Measurements from ENCODE around the gene WASHC4.
A peak's percentile ranks its signal among the peaks of the same experiment; 100 is the strongest.

The WASHC4 gene

DNA sequence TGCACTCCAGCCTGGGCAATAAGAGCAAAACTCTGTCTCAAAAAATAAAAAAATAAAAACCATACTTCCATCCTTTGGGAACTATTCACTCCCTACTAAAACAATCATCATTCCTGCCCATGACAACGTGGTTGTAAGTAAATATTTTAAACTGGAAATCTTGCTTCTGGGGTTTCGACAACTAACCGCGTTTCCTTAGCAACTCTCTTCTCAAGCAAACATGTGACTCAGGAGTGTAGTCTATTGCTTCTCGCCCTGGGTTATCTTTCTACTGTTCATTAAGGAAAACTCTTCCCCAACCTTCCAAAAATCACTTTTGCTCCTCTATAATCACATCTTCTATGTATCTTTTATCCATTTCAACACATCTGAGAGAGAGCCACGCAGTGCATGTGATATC, 106.6 kb downstream of the WASHC4 start:
- Histone ChIP-seq H3K4me3 (ENCODE audit: low read depth in 1 of 2, low read length in 2 of 2) (no peak overlapping the region), H3K9me3 (ENCODE audit: control insufficient read depth in 1 of 2, low read length in 2 of 2) (no peaks in the 10 kb centered on the region), H3K4me1 (ENCODE audit: control insufficient read depth in 1 of 2, insufficient read depth in 2 of 2, low read length in 2 of 2) (peaks cover 0 to 4% of the 10 kb centered on the region in 2 donors), H3K27me3 (ENCODE audit: low read depth, low read length) (no peaks in the 10 kb centered on the region), H3K27ac (ENCODE audit: low read length) (peak overlapping the region; percentile 41), H3K36me3 (ENCODE audit: control insufficient read depth in 1 of 2, insufficient read depth in 2 of 2, low read length in 2 of 2) (peaks cover 27 to 55% of the 10 kb centered on the region in 2 donors)

DNA sequence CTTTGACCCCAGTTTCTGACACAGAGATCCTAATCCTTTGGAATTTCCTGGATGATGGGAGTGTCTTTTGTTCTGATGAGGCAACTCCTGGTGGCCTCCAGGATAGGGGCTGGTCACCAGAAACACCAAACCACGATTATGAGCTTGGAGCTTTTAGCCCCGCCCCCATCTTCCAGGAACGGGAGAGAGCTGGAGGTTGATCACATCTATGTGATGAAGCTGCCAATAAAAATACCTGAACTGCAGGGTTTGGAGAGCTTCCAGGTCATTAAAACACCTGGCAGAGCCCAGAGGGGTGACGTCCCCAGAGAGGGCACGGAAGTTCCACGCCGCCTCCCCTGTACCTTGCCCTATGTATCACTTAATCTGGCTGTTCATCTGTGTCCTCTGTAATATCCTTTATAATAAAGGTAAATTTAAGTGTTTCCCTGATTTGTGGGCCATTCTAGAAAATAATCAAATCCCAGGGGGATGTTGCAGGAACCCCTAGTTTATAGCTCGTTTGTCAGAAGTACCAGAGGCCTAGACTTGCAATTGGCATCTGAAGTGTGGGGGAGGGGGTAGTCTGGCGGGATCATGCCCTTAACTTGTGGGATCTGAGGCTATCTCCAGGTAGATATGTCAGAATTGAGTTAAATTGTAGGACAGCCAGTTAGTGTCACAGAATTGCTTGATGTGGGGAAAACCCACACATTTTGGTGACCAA, 107.3 kb downstream of the WASHC4 start:
- Histone ChIP-seq H3K4me1 (ENCODE audit: control insufficient read depth in 1 of 2, insufficient read depth in 2 of 2, low read length in 2 of 2) (peaks cover 3 to 8% of the 10 kb centered on the region in 2 donors), H3K36me3 (ENCODE audit: control insufficient read depth in 1 of 2, insufficient read depth in 2 of 2, low read length in 2 of 2) (peaks cover 27 to 55% of the 10 kb centered on the region in 2 donors), H3K27me3 (ENCODE audit: low read depth, low read length) (no peaks in the 10 kb centered on the region), H3K27ac (ENCODE audit: low read length) (peak overlapping the region; percentile 39), H3K9me3 (ENCODE audit: control insufficient read depth in 1 of 2, low read length in 2 of 2) (no peaks in the 10 kb centered on the region), H3K4me3 (ENCODE audit: low read depth in 1 of 2, low read length in 2 of 2) (no peak overlapping the region)

DNA sequence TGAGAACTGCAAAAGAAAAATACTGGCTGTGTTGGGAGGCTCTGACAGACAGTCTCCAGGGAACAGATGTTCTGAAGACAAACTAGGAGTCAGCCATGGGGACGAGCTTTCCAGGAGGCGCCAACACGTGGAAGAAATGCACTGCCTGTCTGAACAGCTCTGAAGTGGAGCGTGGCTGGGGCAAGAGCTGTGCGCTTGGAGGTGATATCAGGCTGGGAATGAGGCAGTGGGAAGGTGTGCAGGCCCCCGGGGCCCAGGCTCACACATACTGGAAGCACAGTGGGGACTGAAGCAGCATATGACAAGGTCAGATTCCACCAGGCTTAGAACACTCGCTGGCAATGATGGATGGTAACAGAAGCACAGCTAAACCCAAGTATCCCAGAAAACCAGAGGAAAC, 110.9 kb downstream of the WASHC4 start:
- H3K9me3 ChIP-seq (ENCODE audit: control insufficient read depth in 1 of 2, low read length in 2 of 2) = no peaks in the 10 kb centered on the region
- no peak overlapping the region for H3K4me3 ChIP-seq (ENCODE audit: low read depth in 1 of 2, low read length in 2 of 2)
- no peaks in the 10 kb centered on the region for H3K27me3 ChIP-seq (ENCODE audit: low read depth, low read length)
- H3K27ac ChIP-seq (ENCODE audit: low read length) = no peak overlapping the region
- peaks cover 9 to 13% of the 10 kb centered on the region in 2 donors for H3K4me1 ChIP-seq (ENCODE audit: control insufficient read depth in 1 of 2, insufficient read depth in 2 of 2, low read length in 2 of 2)
- H3K36me3 ChIP-seq (ENCODE audit: control insufficient read depth in 1 of 2, insufficient read depth in 2 of 2, low read length in 2 of 2) = peaks cover 15 to 70% of the 10 kb centered on the region in 2 donors

All from muscle layer of duodenum (tissue), 2 donors.